K562 (cell line): ENCODE results near the gene VILL. TPM values are rescaled to one million over a fixed set of nuclear protein-coding genes. Genes with fewer than 3 reads are reported as not detected.
A peak's percentile ranks its signal among the peaks of the same experiment; 100 is the strongest.

ENCODE experiments used
- CBX8 ChIP-seq: fragments of 200-600 bp; sonication (generic); IDR thresholded peaks from 2 replicates; pipeline ENCODE4 v1.6.1; 2012; ENCODE audit warnings: borderline replicate concordance, mixed run types, low read depth, mild to moderate bottlenecking, moderate library complexity, mixed read lengths, low read length, control low read depth, inconsistent platforms; ENCODE audit not compliant: poor library complexity, severe bottlenecking; ENCODE audit errors: extremely low read depth
- EHMT2 ChIP-seq: fragments of 450-650 bp; IDR thresholded peaks from 2 replicates; pipeline ENCODE4 v1.6.1; 2018; ENCODE audit warnings: antibody characterized with exemption
- ELK1 ChIP-seq: sonication (generic); formaldehyde crosslinking; IDR thresholded peaks from 2 replicates; pipeline ENCODE4 v1.8.1; 2022; ENCODE audit warnings: missing genetic modification reagents
- ETV1 ChIP-seq: fragments of 450-650 bp; conservative IDR thresholded peaks from 2 replicates; pipeline ENCODE4 v1.6.1; 2016; ENCODE audit warnings: missing genetic modification characterization, control low read depth, low read depth, missing compliant biosample characterization
- GATA2 ChIP-seq: sonication (generic); formaldehyde crosslinking; IDR thresholded peaks from 2 replicates; pipeline ENCODE4 v1.4.0; 2020; ENCODE audit warnings: mild to moderate bottlenecking, missing genetic modification reagents
- HSF4 ChIP-seq: fragments of 250-450 bp; sonication (Bioruptor Pico); IDR thresholded peaks from 2 replicates; pipeline ENCODE4 v2.1.2; 2022; ENCODE audit warnings: mild to moderate bottlenecking, moderate library complexity, borderline replicate concordance
- ID3 ChIP-seq, 2 experiments: fragments of 250-450 bp in 1 of 2; fragments of 450-650 bp in 1 of 2; sonication (Bioruptor Pico) in 1 of 2; IDR thresholded peaks; 2 replicates each; pipeline versions ENCODE4 v1.6.1 to v1.8.0; 2016 to 2021; ENCODE audit warnings: mild to moderate bottlenecking in 2 of 2, moderate library complexity in 2 of 2, missing compliant biosample characterization in 1 of 2, missing genetic modification characterization in 1 of 2
- ILF3 ChIP-seq: fragments of 450-650 bp; IDR thresholded peaks from 2 replicates; pipeline ENCODE4 v1.6.1; 2018; ENCODE audit warnings: antibody characterized with exemption, mild to moderate bottlenecking, moderate library complexity, borderline replicate concordance
- KAT8 ChIP-seq: fragments of 450-650 bp; IDR thresholded peaks from 2 replicates; pipeline ENCODE4 v1.6.1; 2016; ENCODE audit warnings: low read depth, mild to moderate bottlenecking
- MLX ChIP-seq, 2 experiments: fragments of 450-650 bp in 1 of 2; sonication (generic) in 1 of 2; formaldehyde crosslinking; conservative IDR thresholded peaks; 2 replicates each; pipeline versions ENCODE4 v1.4.0 to v1.8.1; 2020 to 2022; ENCODE audit warnings: mild to moderate bottlenecking in 1 of 2, missing genetic modification reagents in 1 of 2
- NCOA1 ChIP-seq: fragments of 450-650 bp; IDR thresholded peaks from 2 replicates; pipeline ENCODE4 v1.6.1; 2016; ENCODE audit warnings: low read depth
- POLR2AphosphoS5 ChIP-seq: IDR thresholded peaks from 2 replicates; pipeline ENCODE4 v1.6.1; 2011; ENCODE audit warnings: mild to moderate bottlenecking, low read depth, low read length, moderate library complexity; ENCODE audit not compliant: control insufficient read depth, insufficient read depth
- POLR2G ChIP-seq: fragments of 200-400 bp; formaldehyde crosslinking; IDR thresholded peaks from 2 replicates; pipeline ENCODE4 v1.6.1; 2017; ENCODE audit warnings: low read depth, mild to moderate bottlenecking, antibody characterized with exemption, low read length, moderate library complexity
- RAD51 ChIP-seq: fragments of 450-650 bp; IDR thresholded peaks from 2 replicates; pipeline ENCODE4 v1.7.1; 2016; ENCODE audit warnings: low read depth, mild to moderate bottlenecking, borderline replicate concordance
- RBM15 ChIP-seq: fragments of 200-400 bp; formaldehyde crosslinking; IDR thresholded peaks from 2 replicates; pipeline ENCODE4 v1.6.1; 2018; ENCODE audit warnings: mild to moderate bottlenecking, low read length, moderate library complexity; ENCODE audit not compliant: insufficient read depth
- RFX7 ChIP-seq: fragments of 250-450 bp; sonication (Bioruptor Pico); IDR thresholded peaks from 2 replicates; pipeline ENCODE4 v1.5.1; 2021; ENCODE audit warnings: mild to moderate bottlenecking
- SMAD3 ChIP-seq: fragments of 450-650 bp; formaldehyde crosslinking; conservative IDR thresholded peaks from 2 replicates; pipeline ENCODE4 v1.4.0; 2020; ENCODE audit warnings: mild to moderate bottlenecking
- SPI1 ChIP-seq: IDR thresholded peaks from 2 replicates; pipeline ENCODE4 v1.6.1; 2011; ENCODE audit warnings: low read depth, low read length, control low read depth, borderline replicate concordance
- SRSF3 ChIP-seq: fragments of 200-400 bp; formaldehyde crosslinking; IDR thresholded peaks from 2 replicates; pipeline ENCODE4 v1.6.1; 2016; ENCODE audit warnings: mild to moderate bottlenecking, low read length, moderate library complexity; ENCODE audit not compliant: insufficient read depth
- XRCC4 ChIP-seq: IDR thresholded peaks from one replicate; pipeline ENCODE4 v1.6.1; 2011; ENCODE audit not compliant: insufficient read depth, insufficient read length; ENCODE audit errors: extremely low read depth
- ZBTB2 ChIP-seq: fragments of 450-650 bp; IDR thresholded peaks from 2 replicates; pipeline ENCODE4 v1.6.1; 2016; ENCODE audit warnings: antibody characterized with exemption
- ZFP1 ChIP-seq: fragments of 450-650 bp; formaldehyde crosslinking; IDR thresholded peaks from 2 replicates; pipeline ENCODE4 v1.4.0; 2020; ENCODE audit warnings: mild to moderate bottlenecking, mixed read lengths
- ZNF133 ChIP-seq: fragments of 250-450 bp; sonication (Bioruptor Pico); IDR thresholded peaks from 2 replicates; pipeline ENCODE4 v1.4.0; 2020; ENCODE audit warnings: mild to moderate bottlenecking
- ZNF239 ChIP-seq: fragments of 250-450 bp; sonication (Bioruptor Pico); IDR thresholded peaks from 2 replicates; pipeline ENCODE4 v1.4.0; 2020; ENCODE audit warnings: mild to moderate bottlenecking
- polyA plus RNA-seq, 8 experiments: library from polyadenylated mRNA; depleted of rRNA in 4 of 8; stranded (reverse) in 5 of 8; unstranded in 3 of 8; fragments of >200 nt; fragmentation: Nextera tagmentation in 2 of 8; fragmentation: Illumina TruSeq in 1 of 8; extraction: Ambion mirVana in 2 of 8; extraction: Trizol in 1 of 8; gene quantifications; 2 replicates each; pipeline versions ENCODE4 v1.2.1 to v1.2.3, GENCODE V29; 2011 to 2014; ENCODE audit warnings: inconsistent platforms in 1 of 8, missing spikeins in 1 of 8
- total RNA-seq, 7 experiments: library from RNA; depleted of rRNA in 6 of 7; stranded (reverse); fragments of >200 nt in 6 of 7; fragmentation: Illumina TruSeq in 2 of 7; extraction: Trizol in 2 of 7; gene quantifications; 2 replicates each; pipeline versions ENCODE4 v1.2.1 to v1.2.3, GENCODE V29; 2011 to 2021; ENCODE audit warnings: low replicate concordance in 1 of 7

VILL gene
- total and polyA plus RNA-seq, 9 of the 15 experiments (the other 6 are each of a cell fraction or from before 2014, with no cell fraction given): 0.11 to 16.0 (median 8.8) TPM

GRCh38 chr3:37986479-37987314 lies 3.9 kb upstream of the VILL start (continued):
- TF ChIP-seq KAT8: no peak
- TF ChIP-seq HSF4 (CRISPR knock-in tag): no peak
- no peak for TF ChIP-seq SRSF3
- TF ChIP-seq EHMT2: peak; percentile 57; the same call in 1 of the 2 replicates
- TF ChIP-seq ID3 (CRISPR knock-in tag; IDR thresholded peaks at IDR 0.05): no peak
- peak; percentile 9; the same call in 1 of the 2 replicates for TF ChIP-seq ID3 (tag; IDR thresholded peaks at IDR 0.05)
- TF ChIP-seq POLR2AphosphoS5: peak; percentile 100
- TF ChIP-seq GATA2 (CRISPR knock-in tag): peak; percentile 100
- 0 out of 4 replicates have a peak, but pooled peaks of 1 of the 2 experiments have one; percentile 11 for TF ChIP-seq MLX (CRISPR knock-in tag; conservative IDR thresholded peaks at IDR 0.05)
- TF ChIP-seq RBM15: no peak
- 0 out of 2 replicates have a peak, but pooled peaks have one; percentile 11 for TF ChIP-seq POLR2G
- peak; percentile 75; the same call in 1 of the 2 replicates for TF ChIP-seq ZBTB2
- TF ChIP-seq CBX8: no peak
- TF ChIP-seq SPI1: peak; percentile 63
- peak; percentile 96 for TF ChIP-seq NCOA1
- TF ChIP-seq XRCC4: no peak
- peak; percentile 34; the same call in 1 of the 2 replicates for TF ChIP-seq ZNF133
- TF ChIP-seq ZNF239 (CRISPR knock-in tag): no peak
- TF ChIP-seq SMAD3: peak; percentile 86
- no peak for TF ChIP-seq ZFP1 (CRISPR knock-in tag)
- TF ChIP-seq RFX7 (CRISPR knock-in tag): no peak
- no peak for TF ChIP-seq ILF3
- no peak; the same call in 1 of the 2 replicates for TF ChIP-seq RAD51
- TF ChIP-seq ETV1: peak; percentile 83
- no peak for TF ChIP-seq ELK1 (CRISPR knock-in tag)
